Body of pancreas (tissue), 4 donors: Measurements from ENCODE around the gene FAAP24.
"Not testable (repeated sequence)": the region's sequence is repeated elsewhere in the genome, so short reads cannot be mapped to it uniquely, and the experiment has no call there.

Experiments
- POLR2A ChIP-seq, 3 donors: fragments of 450-650 bp; IDR thresholded peaks; one replicate each; pipeline ENCODE4 v1.6.1; 2016; ENCODE audit warnings: antibody characterized with exemption in 3 of 3, mild to moderate bottlenecking in 2 of 3
- TF ChIP-seq, protein P1 (sequence below), 7 experiments: fragments of 450-650 bp in 4 of 7; fragments of 200-600 bp in 3 of 7; sonication (generic) in 3 of 7; IDR thresholded peaks; one replicate each; pipeline ENCODE4 v1.5.1; 2016 to 2019; ENCODE audit warnings: antibody characterized with exemption in 7 of 7

DNA sequence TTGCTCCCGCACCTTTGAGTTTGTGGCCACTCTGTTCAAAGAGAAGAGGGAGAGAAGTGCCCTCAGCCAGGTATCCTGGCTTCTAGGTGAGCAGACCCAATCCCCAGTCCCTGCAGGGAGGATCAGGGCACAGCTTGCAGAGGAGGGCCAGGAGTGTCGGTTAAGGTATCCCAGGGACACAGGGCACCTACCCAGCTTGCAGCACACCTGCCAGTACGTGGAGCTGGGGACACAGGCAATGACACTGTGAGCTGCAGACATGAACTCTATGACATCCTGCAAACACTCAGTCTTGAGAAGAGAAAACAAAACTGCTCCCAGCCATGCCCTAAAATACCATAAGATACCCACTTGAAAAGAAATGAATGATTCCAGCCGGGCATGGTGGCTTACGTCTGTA is 54.6 kb downstream of the FAAP24 start:
- TF ChIP-seq, protein P1, sequence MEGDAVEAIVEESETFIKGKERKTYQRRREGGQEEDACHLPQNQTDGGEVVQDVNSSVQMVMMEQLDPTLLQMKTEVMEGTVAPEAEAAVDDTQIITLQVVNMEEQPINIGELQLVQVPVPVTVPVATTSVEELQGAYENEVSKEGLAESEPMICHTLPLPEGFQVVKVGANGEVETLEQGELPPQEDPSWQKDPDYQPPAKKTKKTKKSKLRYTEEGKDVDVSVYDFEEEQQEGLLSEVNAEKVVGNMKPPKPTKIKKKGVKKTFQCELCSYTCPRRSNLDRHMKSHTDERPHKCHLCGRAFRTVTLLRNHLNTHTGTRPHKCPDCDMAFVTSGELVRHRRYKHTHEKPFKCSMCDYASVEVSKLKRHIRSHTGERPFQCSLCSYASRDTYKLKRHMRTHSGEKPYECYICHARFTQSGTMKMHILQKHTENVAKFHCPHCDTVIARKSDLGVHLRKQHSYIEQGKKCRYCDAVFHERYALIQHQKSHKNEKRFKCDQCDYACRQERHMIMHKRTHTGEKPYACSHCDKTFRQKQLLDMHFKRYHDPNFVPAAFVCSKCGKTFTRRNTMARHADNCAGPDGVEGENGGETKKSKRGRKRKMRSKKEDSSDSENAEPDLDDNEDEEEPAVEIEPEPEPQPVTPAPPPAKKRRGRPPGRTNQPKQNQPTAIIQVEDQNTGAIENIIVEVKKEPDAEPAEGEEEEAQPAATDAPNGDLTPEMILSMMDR (IDR thresholded peaks at IDR 0.05), result not testable (repeated sequence)
- not testable (repeated sequence) for TF ChIP-seq POLR2A (IDR thresholded peaks at IDR 0.05)
